K562 (cell line): Measurements from ENCODE around the gene SMG7. TPM values are rescaled to one million over a fixed set of nuclear protein-coding genes. Genes with fewer than 3 reads are reported as not detected.
A peak's percentile ranks its signal among the peaks of the same experiment; 100 is the strongest.

Experiments
- BRF1 ChIP-seq: IDR thresholded peaks from 3 replicates; pipeline ENCODE4 v1.6.1; 2011; ENCODE audit warnings: borderline replicate concordance, mild to moderate bottlenecking; ENCODE audit not compliant: insufficient read length; ENCODE audit errors: extremely low read depth
- CHD7 ChIP-seq: fragments of 200-600 bp; sonication (generic); IDR thresholded peaks from one replicate; pipeline ENCODE4 v1.6.1; 2012; ENCODE audit warnings: mild to moderate bottlenecking, low read depth, low read length, inconsistent platforms
- DLX4 ChIP-seq: fragments of 250-450 bp; sonication (Bioruptor Pico); IDR thresholded peaks from 2 replicates; pipeline ENCODE4 v1.6.1; 2021; ENCODE audit warnings: mild to moderate bottlenecking
- ETV5 ChIP-seq: sonication (generic); formaldehyde crosslinking; IDR thresholded peaks from 2 replicates; pipeline ENCODE4 v1.4.0; 2020; ENCODE audit warnings: low read depth, mild to moderate bottlenecking, missing genetic modification reagents
- PML ChIP-seq: IDR thresholded peaks from 2 replicates; pipeline ENCODE4 v1.6.1; 2012; ENCODE audit warnings: low read length, inconsistent platforms
- SIN3B ChIP-seq: fragments of 450-650 bp; IDR thresholded peaks from 2 replicates; pipeline ENCODE4 v1.6.1; 2017; ENCODE audit warnings: low read depth, mild to moderate bottlenecking, moderate library complexity
- SOX6 ChIP-seq: fragments of 450-650 bp; IDR thresholded peaks from 2 replicates; pipeline ENCODE4 v1.6.1; 2014; ENCODE audit warnings: mild to moderate bottlenecking
- TFAP4 ChIP-seq: sonication (generic); formaldehyde crosslinking; IDR thresholded peaks from 2 replicates; pipeline ENCODE4 v1.8.0; 2022; ENCODE audit warnings: missing genetic modification reagents, mild to moderate bottlenecking, moderate library complexity, borderline replicate concordance
- XRCC5 ChIP-seq: fragments of 200-400 bp; formaldehyde crosslinking; IDR thresholded peaks from 2 replicates; pipeline ENCODE4 v1.6.1; 2017; ENCODE audit warnings: low read depth, mild to moderate bottlenecking, low read length
- ZBTB43 ChIP-seq: sonication (generic); formaldehyde crosslinking; IDR thresholded peaks from 2 replicates; pipeline ENCODE4 v1.8.0; 2023; ENCODE audit warnings: mild to moderate bottlenecking, missing genetic modification reagents
- ZNF121 ChIP-seq: sonication (generic); formaldehyde crosslinking; conservative IDR thresholded peaks from 2 replicates; pipeline ENCODE4 v1.8.0; 2022; ENCODE audit warnings: missing genetic modification reagents
- ZNF224 ChIP-seq: sonication (generic); formaldehyde crosslinking; IDR thresholded peaks from 2 replicates; pipeline ENCODE4 v1.8.0; 2022; ENCODE audit warnings: mild to moderate bottlenecking, missing genetic modification reagents
- ZNF239 ChIP-seq: fragments of 250-450 bp; sonication (Bioruptor Pico); IDR thresholded peaks from 2 replicates; pipeline ENCODE4 v1.4.0; 2020; ENCODE audit warnings: mild to moderate bottlenecking
- polyA plus RNA-seq, 8 experiments: library from polyadenylated mRNA; depleted of rRNA in 4 of 8; stranded (reverse) in 5 of 8; unstranded in 3 of 8; fragments of >200 nt; fragmentation: Nextera tagmentation in 2 of 8; fragmentation: Illumina TruSeq in 1 of 8; extraction: Ambion mirVana in 2 of 8; extraction: Trizol in 1 of 8; gene quantifications; 2 replicates each; pipeline versions ENCODE4 v1.2.1 to v1.2.3, GENCODE V29; 2011 to 2014; ENCODE audit warnings: inconsistent platforms in 1 of 8, missing spikeins in 1 of 8
- total RNA-seq, 7 experiments: library from RNA; depleted of rRNA in 6 of 7; stranded (reverse); fragments of >200 nt in 6 of 7; fragmentation: Illumina TruSeq in 2 of 7; extraction: Trizol in 2 of 7; gene quantifications; 2 replicates each; pipeline versions ENCODE4 v1.2.1 to v1.2.3, GENCODE V29; 2011 to 2021; ENCODE audit warnings: low replicate concordance in 1 of 7

SMG7 gene
- total and polyA plus RNA-seq, 9 of the 15 experiments (the other 6 are each of a cell fraction or from before 2014, with no cell fraction given): 12.4 to 74.6 (median 29.0) TPM

GRCh38 chr1:183471743-183472487 lies 384 bp upstream of the SMG7 start (continued):
- peak; percentile 75; the same call in 1 of the 2 replicates for TF ChIP-seq TFAP4 (CRISPR knock-in tag)
- peak; percentile 74; the same call in 1 of the 2 replicates for TF ChIP-seq ETV5 (CRISPR knock-in tag)
- TF ChIP-seq ZBTB43 (CRISPR knock-in tag): no peak
- TF ChIP-seq BRF1: no peak
- no peak for TF ChIP-seq ZNF224 (CRISPR knock-in tag)
- TF ChIP-seq ZNF239 (CRISPR knock-in tag): peak; percentile 54; the same call in 1 of the 2 replicates
- TF ChIP-seq SOX6: peak; percentile 71
- TF ChIP-seq PML: 0 out of 2 replicates have a peak, but pooled peaks have one; percentile 53
- TF ChIP-seq XRCC5: peak; percentile 99
- TF ChIP-seq CHD7: no peak
- TF ChIP-seq DLX4: no peak
- peak; percentile 98 for TF ChIP-seq SIN3B
- TF ChIP-seq ZNF121 (CRISPR knock-in tag): no peak
